Common myeloid progenitor, CD34-positive (primary cell): Measurements from ENCODE around the gene PHOX2B.

ENCODE experiments used
- CTCF ChIA-PET: fragments of 350-600 bp; sonication (Branson Sonifier 250); formaldehyde crosslinking; loops from one replicate; lab custom pipeline; 2021; ENCODE audit warnings: antibody characterized with exemption; lab: Charles Lee
- POLR2A ChIA-PET: fragments of 350-600 bp; sonication (Branson Sonifier 250); formaldehyde crosslinking; loops from one replicate; lab custom pipeline; 2021; ENCODE audit warnings: antibody characterized with exemption; lab: Charles Lee
- DNase-seq, 3 donors: peaks; one replicate each; pipeline versions ENCODE4 v3.0.0 to v3.0.0-alpha.2; 2013
- H3K27ac ChIP-seq, 2 experiments: 1 replicate in 1 of 2; 2 replicates in 1 of 2; pipeline ENCODE4 v1.7.0; 2013; ENCODE audit warnings: inconsistent platforms in 2 of 2, low read length in 2 of 2, mild to moderate bottlenecking in 2 of 2, low read depth in 1 of 2, moderate library complexity in 1 of 2; ENCODE audit not compliant: severe bottlenecking in 2 of 2, insufficient read depth in 1 of 2, poor library complexity in 1 of 2
- H3K27me3 ChIP-seq, 5 experiments: replicated peaks in 2 of 5; 1 replicate in 3 of 5; 2 replicates in 2 of 5; pipeline versions ENCODE4 v1.6.1 to v1.7.0; 2013; ENCODE audit warnings: low read length in 4 of 5, mild to moderate bottlenecking in 2 of 5, moderate library complexity in 2 of 5, inconsistent platforms in 1 of 5; ENCODE audit not compliant: insufficient read depth in 5 of 5, control insufficient read depth in 4 of 5
- H3K36me3 ChIP-seq, 4 experiments: 1 replicate in 2 of 4; 2 replicates in 2 of 4; pipeline versions ENCODE4 v1.6.1 to v1.7.0; 2013; ENCODE audit warnings: low read length in 3 of 4, control low read depth in 1 of 4, mild to moderate bottlenecking in 1 of 4; ENCODE audit not compliant: control insufficient read depth in 4 of 4, insufficient read depth in 4 of 4
- H3K4me1 ChIP-seq, 4 experiments: 1 replicate in 3 of 4; 2 replicates in 1 of 4; pipeline versions ENCODE4 v1.6.1 to v1.7.1; 2013; ENCODE audit warnings: low read length in 3 of 4, mild to moderate bottlenecking in 3 of 4, control low read depth in 1 of 4, inconsistent platforms in 1 of 4, moderate library complexity in 1 of 4; ENCODE audit not compliant: control insufficient read depth in 4 of 4, insufficient read depth in 4 of 4; ENCODE audit errors: control extremely low read depth in 1 of 4
- H3K4me3 ChIP-seq, 7 experiments: 1 replicate in 4 of 7; 2 replicates in 3 of 7; pipeline versions ENCODE4 v1.5.1 to v1.7.0; 2013; ENCODE audit warnings: mild to moderate bottlenecking in 7 of 7, low read length in 6 of 7, moderate library complexity in 6 of 7, inconsistent platforms in 2 of 7, low read depth in 2 of 7, control low read depth in 1 of 7; ENCODE audit not compliant: insufficient read depth in 4 of 7, control insufficient read depth in 1 of 7; ENCODE audit errors: extremely low read depth in 1 of 7
- H3K9me3 ChIP-seq, 5 experiments: 1 replicate in 4 of 5; 2 replicates in 1 of 5; pipeline versions ENCODE4 v1.6.1 to v1.7.1; 2013; ENCODE audit warnings: low read length in 4 of 5, mild to moderate bottlenecking in 2 of 5, inconsistent platforms in 1 of 5, low read depth in 1 of 5, moderate library complexity in 1 of 5; ENCODE audit not compliant: control insufficient read depth in 4 of 5, insufficient read depth in 2 of 5; ENCODE audit errors: control extremely low read depth in 1 of 5
- WGBS: methylation state at CpG from one replicate; pipeline ENCODE4 v1.1.5; 2013; ENCODE audit not compliant: insufficient coverage; 5-methylcytosine and 5-hydroxymethylcytosine counted together

Gene PHOX2B

DNA sequence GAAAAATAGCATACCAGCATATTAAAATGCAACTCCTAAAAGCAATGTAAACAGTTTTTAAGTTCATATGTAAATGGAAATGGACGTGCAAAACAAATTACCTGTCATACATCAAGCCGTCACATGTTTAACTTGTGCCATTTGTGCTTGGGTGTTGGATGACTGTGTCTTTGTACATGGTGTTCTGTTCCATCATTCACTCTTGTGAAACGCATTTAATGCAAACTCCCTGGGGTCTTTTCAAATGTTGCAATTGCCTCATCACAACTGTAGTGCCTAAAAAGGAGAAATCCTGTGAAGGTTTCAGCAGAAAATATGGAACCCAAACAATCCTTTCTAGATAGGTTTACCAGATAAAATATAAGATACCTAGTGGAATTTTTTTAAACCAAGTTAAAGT, 52.4 kb downstream of the PHOX2B start:
- CTCF ChIA-PET, result no interaction called here
- H3K27ac ChIP-seq, result no peak overlapping the region
- peaks cover 0 to 8% (median 0%) of the 10 kb centered on the region in 5 experiments for H3K27me3 ChIP-seq
- no peak overlapping the region for H3K4me3 ChIP-seq
- POLR2A ChIA-PET, result no interaction called here
- WGBS, result 100% methylated on average over 1 of the region's 3 CpGs
- no peak for DNase-seq
- H3K36me3 ChIP-seq, result peaks cover 0 to 9% (median 0%) of the 10 kb centered on the region in 4 experiments
- no peaks in the 10 kb centered on the region for H3K4me1 ChIP-seq
- H3K9me3 ChIP-seq, result no peaks in the 10 kb centered on the region
